NCI-H1105 (cell line): ENCODE measurements around the gene TMPRSS7.

Source experiments
- DNase-seq: peaks from one replicate; lab custom pipeline; 2025; lab: John Stamatoyannopoulos, UW

The TMPRSS7 gene, protein sequence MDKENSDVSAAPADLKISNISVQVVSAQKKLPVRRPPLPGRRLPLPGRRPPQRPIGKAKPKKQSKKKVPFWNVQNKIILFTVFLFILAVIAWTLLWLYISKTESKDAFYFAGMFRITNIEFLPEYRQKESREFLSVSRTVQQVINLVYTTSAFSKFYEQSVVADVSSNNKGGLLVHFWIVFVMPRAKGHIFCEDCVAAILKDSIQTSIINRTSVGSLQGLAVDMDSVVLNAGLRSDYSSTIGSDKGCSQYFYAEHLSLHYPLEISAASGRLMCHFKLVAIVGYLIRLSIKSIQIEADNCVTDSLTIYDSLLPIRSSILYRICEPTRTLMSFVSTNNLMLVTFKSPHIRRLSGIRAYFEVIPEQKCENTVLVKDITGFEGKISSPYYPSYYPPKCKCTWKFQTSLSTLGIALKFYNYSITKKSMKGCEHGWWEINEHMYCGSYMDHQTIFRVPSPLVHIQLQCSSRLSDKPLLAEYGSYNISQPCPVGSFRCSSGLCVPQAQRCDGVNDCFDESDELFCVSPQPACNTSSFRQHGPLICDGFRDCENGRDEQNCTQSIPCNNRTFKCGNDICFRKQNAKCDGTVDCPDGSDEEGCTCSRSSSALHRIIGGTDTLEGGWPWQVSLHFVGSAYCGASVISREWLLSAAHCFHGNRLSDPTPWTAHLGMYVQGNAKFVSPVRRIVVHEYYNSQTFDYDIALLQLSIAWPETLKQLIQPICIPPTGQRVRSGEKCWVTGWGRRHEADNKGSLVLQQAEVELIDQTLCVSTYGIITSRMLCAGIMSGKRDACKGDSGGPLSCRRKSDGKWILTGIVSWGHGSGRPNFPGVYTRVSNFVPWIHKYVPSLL

DNA sequence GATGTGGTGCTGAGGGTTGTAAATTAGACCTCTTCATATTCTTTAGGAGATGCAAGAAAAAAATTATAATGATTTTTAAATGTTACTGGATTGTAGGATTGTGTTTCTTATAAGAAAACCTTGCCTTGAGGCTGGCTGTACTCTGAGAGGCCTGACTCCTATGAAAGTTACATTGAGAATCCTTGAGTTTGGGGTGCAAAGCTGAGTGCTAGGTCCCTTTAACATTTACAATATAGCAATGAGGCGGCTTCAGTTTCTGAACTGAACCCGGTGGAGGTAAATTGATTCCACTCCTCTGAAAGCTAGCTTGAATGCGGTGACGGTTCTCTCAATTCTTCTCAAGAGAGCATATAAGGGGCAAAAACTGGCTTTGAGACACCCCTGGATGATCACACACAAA, at the start of gene TMPRSS7:
TSS of gene TMPRSS7 (plus strand) at position 301 of the 400 bp plus-strand sequence. CDS start 110 bp downstream, outside the sequence.
- DNase-seq, result no peak

DNA sequence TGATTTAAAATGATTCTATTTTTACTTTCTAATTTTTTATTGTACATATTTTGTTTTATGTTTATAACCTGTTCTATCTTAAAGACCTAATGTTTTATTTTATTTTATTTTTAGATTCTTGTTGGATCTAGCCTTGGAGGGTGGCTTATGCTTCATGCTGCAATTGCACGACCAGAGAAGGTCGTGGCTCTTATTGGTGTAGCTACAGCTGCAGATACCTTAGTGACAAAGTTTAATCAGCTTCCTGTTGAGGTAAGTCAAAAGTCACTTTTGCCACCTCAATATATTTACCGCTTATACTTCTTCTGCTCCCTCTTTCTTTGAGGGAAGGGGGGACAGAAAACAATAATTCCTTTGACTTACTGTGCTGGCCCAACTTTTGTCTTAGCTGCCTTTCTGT, 47.7 kb upstream of the TMPRSS7 start:
- DNase-seq, result no peak

DNA sequence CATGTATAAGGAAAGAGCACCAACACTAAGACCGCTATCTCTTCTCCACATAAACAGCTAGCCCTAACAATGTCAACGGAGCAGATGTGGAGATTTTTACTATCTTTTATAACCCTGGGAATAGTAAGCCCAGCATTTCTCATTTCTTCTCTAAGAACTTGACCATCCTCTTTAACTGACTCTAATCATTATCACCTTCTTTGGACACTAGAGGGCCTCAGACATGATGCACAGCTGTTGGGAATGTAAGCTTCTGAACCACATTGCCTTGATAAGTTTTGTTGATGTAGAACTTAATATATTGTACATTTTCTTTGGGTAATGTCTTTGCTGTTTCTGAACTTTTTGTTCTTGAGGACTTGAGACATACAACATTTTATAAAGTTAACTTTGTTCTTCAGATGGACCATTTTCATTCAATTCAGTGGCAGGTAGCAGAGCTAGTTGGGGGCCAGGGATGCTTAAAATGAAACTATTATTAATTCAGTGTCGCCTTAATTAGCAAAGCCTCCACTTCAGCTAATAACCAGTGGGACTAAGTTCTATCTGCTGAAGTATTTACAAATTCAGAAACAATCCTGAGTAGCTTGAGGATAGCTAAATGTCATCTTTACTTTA, 45.4 kb upstream of the TMPRSS7 start:
- DNase-seq, result peak; percentile 60

DNA sequence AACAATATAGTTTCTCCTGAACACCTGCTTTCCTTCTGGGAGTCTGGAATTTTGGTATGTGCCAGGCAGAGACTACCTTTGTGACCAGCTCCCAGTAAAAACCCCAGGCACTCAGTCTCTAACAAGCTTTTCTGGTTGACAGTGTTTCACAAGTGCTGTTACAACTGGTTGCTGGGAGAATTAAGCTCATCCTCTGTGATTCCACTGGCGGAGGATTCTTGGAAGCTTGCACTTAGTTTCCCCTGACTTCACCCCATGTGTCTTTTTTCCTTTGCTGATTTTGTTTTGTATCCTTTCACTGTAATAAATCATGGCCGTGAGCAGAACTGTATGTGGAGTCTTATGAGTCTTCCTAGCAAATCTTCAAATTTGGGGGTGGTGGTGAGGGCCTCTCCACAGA, 41.5 kb upstream of the TMPRSS7 start:
- no peak for DNase-seq

DNA sequence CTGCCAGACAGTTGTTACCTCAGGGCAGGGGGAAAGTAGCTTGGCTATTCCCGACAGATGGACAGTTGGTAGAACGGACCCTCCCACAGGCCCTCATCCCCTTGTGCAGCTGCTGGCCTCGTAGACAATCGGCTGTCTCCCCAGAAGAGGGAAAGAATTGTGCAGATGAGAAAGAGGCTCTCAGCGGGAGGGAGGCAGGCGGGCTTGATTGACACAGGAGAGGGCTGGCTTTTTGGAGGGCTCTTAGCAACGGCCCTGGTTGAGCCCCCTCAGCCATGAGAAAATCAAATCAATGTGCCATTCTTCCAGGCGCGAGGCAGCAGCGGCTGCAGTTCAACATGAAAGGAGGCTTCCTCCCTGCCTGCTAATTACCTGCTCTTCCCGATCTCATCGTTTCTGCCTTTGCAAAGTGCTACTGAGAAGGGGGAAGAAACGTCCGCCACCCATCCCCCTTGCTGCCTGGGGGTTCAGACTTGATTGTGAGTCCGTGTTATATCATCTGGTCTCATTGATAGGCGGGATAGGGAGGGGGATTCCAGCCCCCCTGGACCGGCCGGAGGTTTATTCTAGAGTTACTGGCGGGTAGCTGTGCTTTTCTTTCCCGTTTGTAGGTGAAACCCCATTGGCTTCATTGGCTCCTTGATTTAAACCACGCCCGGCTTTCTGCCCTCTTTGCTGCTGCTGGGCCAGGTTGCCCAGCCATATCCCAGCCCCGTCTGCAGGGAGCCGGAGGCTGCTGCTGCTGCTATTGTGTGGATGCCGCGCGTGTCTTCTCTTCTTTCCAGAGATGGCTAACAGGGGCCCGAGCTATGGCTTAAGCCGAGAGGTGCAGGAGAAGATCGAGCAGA, 35.7 kb upstream of the TMPRSS7 start, which contains the start of gene TAGLN3:
TSS of gene TAGLN3 (plus strand) at position 287 of the 848 bp plus-strand sequence. CDS start at position 788, 501 bp downstream.
- peak; percentile 87 for DNase-seq

DNA sequence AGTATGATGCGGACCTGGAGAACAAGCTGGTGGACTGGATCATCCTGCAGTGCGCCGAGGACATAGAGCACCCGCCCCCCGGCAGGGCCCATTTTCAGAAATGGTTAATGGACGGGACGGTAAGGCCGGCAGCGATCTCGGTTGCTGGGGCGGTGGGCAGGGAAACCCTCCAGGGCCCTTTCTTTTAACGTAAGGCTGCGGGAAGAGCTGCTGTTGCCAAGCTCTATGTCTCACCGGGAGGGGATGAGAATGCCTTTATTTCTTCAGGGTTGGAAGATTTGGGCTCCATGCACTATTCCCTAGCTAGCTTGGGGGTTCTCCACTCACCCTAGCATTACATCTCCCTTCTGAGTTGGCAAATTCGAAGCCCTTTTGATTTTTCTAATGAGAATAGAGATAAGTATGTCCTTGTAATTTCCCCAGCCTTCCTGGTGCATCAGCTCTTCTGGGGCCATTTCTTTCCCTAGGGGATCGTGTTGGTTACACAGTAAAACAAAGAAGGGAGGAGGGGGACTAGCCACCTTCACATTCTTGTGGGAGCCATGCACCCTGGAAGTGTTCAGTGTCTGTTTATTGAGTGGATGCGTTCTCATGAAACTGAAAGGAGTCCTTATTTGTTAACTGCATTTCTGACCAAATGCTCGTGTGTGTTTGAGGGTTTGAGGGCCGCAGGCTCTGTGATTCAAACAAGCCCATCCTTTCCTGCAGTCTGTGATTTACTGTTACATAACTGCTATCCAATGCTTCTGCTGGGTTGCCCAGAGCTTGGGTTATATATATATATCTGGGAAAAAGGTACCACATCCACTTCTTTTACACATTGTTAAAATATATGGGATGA, 34.8 kb upstream of the TMPRSS7 start:
- DNase-seq, result peak; percentile 51

DNA sequence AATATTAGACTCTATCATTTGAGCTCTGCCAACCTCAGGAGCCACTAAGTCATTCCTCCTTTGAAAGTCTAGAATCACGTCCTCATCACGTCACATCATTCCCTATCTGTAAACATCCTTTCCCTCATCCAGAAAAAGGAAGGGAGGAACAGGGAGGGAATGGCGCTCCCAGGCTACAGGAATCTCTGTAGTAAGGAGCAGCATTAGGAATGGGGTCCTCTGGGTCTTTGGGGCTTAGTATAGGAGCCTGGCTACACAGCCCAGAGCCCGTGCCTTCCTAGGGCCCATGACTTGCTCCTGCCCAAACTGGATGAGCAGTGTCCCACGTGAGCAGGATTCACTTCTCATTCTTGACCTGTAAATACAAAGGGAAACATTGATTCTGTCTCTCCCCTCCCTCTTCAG, 34.2 kb upstream of the TMPRSS7 start:
- DNase-seq, result no peak

DNA sequence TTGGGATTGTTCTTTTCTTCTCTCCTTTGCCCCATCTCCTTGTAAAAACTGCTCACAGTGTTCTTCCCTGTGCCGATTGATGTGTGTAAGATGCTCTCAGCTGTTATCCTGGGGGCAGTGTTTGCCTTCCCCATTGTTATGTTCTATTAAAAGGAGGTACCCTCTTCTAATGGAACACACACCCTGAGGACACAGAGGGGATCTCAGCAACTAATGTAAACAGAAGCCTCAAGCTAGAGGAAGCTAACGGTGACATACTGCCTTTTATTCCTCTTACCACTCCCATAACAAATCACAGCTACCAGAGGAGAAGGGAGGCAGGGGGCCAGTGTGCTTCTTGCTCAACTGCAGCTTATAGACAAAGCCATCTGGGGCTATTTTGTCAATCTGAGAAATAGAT, 33.6 kb upstream of the TMPRSS7 start:
- DNase-seq, result no peak

DNA sequence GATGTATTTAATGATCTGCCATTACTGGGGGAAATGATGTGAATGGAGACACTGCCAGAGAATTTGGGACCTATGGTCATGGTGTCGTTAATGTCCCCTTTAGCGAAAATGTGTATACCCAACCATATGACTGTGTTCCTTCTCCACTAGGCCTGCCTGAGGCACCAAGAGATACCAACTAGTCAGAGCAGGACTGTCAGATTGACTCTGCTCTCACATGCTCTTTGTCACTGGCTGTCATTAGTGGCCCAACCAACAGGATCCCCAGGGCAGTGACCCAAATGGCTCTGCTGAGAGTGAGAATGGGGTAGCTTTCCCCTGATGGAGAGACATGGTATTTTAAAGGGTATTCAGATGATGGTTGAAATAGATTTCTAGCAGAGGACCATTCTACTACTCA, 33.0 kb upstream of the TMPRSS7 start:
- no peak for DNase-seq

DNA sequence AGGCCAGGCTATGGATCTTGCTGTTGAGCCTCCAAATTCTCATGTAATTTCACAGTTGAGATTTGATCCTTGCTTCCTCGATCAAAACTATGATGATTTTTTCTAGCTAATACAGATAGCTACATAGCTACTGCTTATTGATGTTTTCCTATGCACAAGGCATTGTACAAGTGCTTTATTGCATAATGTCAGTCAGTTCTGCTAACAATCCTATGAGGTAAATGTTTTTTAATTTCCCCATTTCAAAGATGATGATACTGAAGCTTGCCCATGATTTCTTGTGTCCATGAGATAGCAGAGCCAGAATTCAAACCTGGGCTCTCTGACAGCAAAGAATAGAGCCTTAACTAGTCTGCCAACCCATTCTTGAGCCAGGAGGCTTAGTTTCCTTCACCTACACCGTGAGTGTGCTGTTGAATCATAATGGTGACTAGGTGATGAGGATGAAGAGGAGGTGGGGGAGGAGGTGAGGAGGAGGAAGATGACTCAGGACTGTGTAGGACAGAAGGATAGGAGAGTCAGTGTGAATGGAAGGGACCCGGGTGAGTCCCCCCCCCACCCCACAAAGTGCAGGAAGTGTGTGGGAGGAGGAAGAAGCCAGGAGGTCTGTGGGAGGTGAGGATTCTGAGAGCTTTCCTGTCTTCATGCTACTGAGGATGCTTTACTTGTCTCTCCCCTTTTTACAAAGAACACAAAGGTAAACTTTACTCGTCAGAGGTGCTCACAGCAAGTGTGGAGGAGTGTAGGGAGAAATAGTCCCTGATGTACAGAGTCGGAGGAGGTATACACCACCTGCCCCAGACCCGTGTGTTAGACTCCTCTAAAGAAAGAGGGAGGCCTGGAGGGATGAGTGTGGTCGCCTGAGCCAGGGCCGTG, 32.2 kb upstream of the TMPRSS7 start:
- no peak for DNase-seq

DNA sequence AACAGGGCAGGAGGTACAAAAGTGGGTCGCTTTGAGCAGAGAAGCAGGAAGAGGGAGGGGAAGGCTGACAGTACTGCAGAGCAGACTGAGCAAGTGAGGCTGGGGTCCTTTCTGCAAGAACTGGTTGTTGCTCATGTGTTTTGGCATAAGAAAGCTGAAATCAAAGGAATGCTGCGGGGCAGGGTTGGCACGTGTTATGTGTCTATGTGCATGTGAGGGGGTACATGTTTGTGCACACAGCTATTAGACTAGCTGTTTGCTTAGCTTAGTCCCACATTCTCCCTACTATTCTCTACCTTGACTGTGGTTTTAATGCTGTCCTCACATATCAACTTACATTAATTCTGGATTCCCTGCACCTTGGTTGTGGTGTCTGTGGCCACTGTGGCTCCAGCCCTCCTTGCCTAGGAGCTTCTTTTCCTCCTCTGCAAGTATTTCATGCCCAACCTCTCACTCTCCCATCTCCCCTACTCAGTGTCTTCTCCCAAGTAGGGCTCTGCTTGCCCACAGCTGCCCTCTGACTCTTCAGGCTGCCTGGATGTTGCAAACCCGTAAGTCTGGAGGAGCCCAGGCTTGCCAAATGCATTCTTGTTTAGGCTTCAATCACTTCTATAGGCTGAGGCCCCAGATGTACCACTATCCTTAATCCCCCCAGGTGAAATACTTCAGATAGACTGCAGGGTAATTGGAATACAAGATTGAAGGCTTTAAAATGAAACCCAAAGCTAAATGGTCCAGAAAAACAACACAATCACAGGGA, 31.0 kb upstream of the TMPRSS7 start:
- DNase-seq, result no peak

DNA sequence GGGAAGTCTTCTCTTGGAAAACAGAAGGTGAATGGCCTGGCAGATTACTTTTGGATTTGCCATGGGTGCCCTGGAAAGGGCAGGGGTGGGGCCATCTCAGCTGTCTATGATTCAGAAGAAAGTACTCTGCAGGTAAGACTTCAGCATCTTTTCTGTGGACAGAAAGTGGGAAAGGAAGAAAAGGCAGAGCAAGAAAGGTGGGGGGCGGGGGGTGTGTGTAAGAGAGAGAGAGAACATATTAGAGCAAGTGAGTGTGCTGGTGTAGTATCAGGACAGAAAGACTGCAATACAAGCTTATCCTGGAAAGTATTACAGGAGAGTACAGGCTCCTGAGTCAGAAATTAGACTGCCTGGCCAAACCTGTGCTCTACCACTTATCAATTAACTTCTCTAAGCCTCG, 30.3 kb upstream of the TMPRSS7 start:
- no peak for DNase-seq

DNA sequence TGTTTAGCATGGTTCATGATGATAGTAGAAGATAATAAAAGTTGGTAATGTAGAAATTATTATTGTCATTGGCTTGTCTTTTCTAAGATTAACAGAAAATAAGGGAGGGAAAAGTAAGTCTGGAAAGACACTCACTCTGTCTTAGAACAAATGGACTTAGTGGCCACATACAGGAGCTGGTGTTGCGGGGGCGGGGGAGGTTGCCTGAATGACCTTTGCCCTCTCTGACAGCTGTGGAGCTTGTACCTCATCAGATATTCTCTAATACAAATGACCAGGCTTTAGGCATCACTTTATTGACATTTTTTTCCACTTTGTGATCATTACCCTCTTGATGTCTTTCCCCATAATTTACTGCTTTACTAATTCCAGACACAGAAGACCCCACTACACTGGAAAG, 29.9 kb upstream of the TMPRSS7 start:
- no peak for DNase-seq

DNA sequence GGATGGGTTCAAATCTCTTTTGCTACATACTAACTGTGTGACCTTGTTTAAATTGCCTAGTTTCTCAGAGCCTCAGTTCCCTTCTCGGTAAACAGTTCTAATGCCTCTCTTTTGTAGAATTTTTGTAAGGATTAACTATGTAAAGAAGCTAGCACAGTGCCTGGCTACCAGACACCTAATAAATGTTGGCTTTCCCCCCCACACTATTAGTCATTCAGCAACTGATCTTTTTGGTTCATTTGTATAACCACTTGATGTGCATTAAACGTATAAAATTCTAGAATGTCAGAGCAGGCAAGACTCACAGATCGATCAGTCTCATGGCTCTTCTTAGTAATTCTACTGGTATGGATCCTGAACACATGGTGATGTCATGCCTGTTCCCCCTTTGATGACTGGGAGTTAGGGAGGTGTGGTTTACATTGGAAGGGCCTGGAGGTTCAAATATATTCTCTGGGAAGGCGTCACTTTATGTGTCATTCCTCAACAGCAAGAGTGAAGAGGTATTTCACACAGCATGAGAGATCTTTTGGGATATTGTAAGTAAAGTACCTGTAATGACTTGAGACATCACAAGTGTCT, 29.4 kb upstream of the TMPRSS7 start:
- no peak for DNase-seq

DNA sequence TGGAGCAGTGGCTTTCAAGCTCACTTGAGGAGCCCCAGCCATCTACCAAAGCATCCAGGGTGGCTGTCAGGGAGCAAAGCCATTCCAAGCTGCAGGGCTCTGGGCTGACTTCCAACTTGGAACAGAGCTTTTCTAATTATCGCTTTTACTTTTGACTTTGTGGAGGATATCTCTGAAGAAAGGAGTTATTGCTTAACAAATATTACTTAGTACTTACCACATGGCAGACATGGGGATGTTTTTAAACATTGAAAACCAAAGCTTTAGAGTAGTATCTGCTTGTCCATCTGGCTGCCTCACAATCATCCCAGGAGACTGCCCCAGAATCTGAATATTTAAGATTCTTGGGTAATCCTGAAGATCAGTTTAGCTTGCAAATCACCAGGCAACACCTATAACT, 26.9 kb upstream of the TMPRSS7 start:
- no peak for DNase-seq

DNA sequence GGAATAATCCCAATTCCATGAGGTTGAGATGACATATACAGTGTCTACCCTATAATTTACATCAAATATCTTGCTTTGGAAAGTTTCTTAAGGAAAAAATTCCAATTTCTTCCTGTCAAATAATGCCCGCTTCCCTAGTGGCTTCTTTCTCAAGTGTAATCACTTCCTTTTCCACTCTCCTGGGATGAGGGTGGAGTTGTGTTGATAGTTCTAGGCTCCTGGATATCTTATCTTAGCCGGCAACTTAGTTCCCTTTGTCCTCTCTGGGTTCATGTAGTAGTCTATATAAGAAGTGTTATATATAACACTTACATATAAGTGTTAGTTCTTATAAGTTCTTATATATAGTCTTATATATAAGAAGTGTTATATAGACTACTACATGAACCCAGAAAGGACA, 24.9 kb upstream of the TMPRSS7 start:
- no peak for DNase-seq

DNA sequence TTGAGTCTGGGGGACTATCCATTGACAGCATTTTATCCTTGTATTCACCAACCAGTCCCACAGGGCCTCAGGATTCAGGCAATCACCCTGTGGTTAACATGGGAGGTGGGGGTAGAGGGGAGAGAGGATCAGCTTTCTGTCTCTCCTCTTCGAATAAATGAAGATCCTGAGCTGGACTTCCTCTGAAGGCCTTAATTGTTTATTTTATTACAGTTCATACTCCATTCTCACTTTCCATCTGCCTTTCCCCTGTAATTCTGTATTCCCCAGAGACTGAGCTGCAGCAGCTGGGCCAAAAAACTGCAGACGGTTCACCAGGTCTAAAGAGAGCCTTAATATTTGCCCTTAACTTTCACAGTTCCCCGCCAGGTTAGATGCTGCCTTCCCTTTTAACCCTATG, 23.9 kb upstream of the TMPRSS7 start:
- peak; percentile 53 for DNase-seq

DNA sequence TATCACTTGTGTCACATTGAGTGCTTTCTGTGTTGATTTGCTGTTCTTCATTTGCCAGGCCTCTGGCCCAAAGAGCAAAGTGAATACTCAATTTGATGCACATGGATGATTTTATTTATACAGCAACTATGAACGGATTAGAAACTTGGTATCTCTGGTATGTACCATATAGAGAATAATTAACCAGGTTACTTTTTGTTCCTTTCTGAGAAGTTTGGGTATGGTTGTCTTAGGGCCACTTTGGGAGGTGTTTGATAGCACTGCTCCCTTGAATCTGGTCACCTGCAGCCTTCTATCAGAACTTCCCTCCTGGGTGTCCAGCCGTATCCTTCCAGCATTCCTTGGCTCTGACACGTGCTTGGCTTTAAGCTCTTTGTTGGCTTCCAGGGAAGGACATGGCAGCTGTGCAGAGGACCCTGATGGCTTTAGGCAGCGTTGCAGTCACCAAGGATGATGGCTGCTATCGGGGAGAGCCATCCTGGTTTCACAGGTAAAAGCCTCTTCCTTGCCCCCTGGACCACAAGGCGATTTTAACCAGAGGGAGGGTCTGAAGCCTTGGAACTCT, 23.1 kb upstream of the TMPRSS7 start:
- no peak for DNase-seq
